Heart left ventricle (tissue), 13 donors: ENCODE measurements around the gene COL15A1.

Experiments
- POLR2A ChIP-seq, 2 donors: fragments of 450-650 bp; IDR thresholded peaks; one replicate each; pipeline ENCODE4 v1.6.1; 2017; ENCODE audit warnings: antibody characterized with exemption in 2 of 2, mild to moderate bottlenecking in 2 of 2, moderate library complexity in 2 of 2
- TF ChIP-seq, protein P1 (sequence below), 12 donors: fragments of 200-600 bp; sonication (generic) in 4 of 12; IDR thresholded peaks; one replicate each; pipeline versions ENCODE4 v1.5.0 to v1.8.0; 2018 to 2022; ENCODE audit warnings: antibody characterized with exemption in 12 of 12, mild to moderate bottlenecking in 5 of 12
- donor health status: ischemic (EF 13 %, LVEDD 7.1; RV severe dilation, severe dysfunction).
- donor health status: DM: no; HTN: yes; CAD: no.
- donor health status: DM: no; HTN: no; CAD: no.
- donor health status: ischemic (EF 25% LVEDD 6.9; RV normal size, moderate dysfunction).
- donor health status: ischemic (EF 25% LVEDD 5.7; RV mildly dilated, moderate dysfunction).
- donor health status: ischemic (EF 35%, LVEDD 5.7; RV mildly dilated, moderate dysfunction).
- donor health status: nonischemic (EF 11% LVEDD 7.7; RV severe dilation, severe dysfunction).
- donor health status: DM: yes; HTN: yes; CAD: no.
- donor health status: PGD.
- donor health status: ischemic (EF 29% LVEDD 5.4; RV normal size, mild dysfunction).
- donor health status: nonischemic (EF 23%, LVEDD 6.1; RV moderate dilation, normal function).

- TF ChIP-seq, protein P1, sequence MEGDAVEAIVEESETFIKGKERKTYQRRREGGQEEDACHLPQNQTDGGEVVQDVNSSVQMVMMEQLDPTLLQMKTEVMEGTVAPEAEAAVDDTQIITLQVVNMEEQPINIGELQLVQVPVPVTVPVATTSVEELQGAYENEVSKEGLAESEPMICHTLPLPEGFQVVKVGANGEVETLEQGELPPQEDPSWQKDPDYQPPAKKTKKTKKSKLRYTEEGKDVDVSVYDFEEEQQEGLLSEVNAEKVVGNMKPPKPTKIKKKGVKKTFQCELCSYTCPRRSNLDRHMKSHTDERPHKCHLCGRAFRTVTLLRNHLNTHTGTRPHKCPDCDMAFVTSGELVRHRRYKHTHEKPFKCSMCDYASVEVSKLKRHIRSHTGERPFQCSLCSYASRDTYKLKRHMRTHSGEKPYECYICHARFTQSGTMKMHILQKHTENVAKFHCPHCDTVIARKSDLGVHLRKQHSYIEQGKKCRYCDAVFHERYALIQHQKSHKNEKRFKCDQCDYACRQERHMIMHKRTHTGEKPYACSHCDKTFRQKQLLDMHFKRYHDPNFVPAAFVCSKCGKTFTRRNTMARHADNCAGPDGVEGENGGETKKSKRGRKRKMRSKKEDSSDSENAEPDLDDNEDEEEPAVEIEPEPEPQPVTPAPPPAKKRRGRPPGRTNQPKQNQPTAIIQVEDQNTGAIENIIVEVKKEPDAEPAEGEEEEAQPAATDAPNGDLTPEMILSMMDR (IDR thresholded peaks at IDR 0.05) = no peak
- TF ChIP-seq POLR2A (IDR thresholded peaks at IDR 0.05) = no peak
Measured at GRCh38 chr9:99019510-99020331, 76.0 kb downstream of the COL15A1 start.
